Loucy (cell line): ENCODE measurements around the gene DDX20.

Experiments
- H2AFZ ChIP-seq: fragments of 200-600 bp; sonication (generic); 2 replicates; pipeline ENCODE4 v1.6.0; 2016; ENCODE audit warnings: antibody characterized with exemption, mild to moderate bottlenecking, low read length, moderate library complexity
- H3F3A ChIP-seq: fragments of 200-600 bp; 2 replicates; pipeline ENCODE4 v1.6.0; 2016; ENCODE audit warnings: antibody characterized with exemption, low read depth, mild to moderate bottlenecking
- H3K27me3 ChIP-seq: fragments of 200-600 bp; sonication (generic); 2 replicates; pipeline ENCODE4 v1.6.1; 2014; ENCODE audit warnings: low read length, mild to moderate bottlenecking; ENCODE audit not compliant: insufficient read depth, poor library complexity, severe bottlenecking
- H3K36me3 ChIP-seq: fragments of 200-600 bp; sonication (generic); 2 replicates; pipeline ENCODE4 v1.6.1; 2016; ENCODE audit warnings: low read length; ENCODE audit not compliant: insufficient read depth
- H3K4me1 ChIP-seq: fragments of 200-600 bp; sonication (generic); 2 replicates; pipeline ENCODE4 v1.5.1; 2014; ENCODE audit warnings: low read length, mild to moderate bottlenecking; ENCODE audit not compliant: insufficient read depth, poor library complexity, severe bottlenecking
- H3K4me2 ChIP-seq: fragments of 200-600 bp; sonication (generic); 2 replicates; pipeline ENCODE4 v1.6.0; 2014; ENCODE audit warnings: antibody characterized with exemption, low read length, low read depth, mild to moderate bottlenecking; ENCODE audit not compliant: poor library complexity, severe bottlenecking
- H3K4me3 ChIP-seq: fragments of 200-600 bp; sonication (generic); 2 replicates; pipeline ENCODE4 v1.5.1; 2014; ENCODE audit warnings: low read length, mild to moderate bottlenecking, mixed read lengths; ENCODE audit not compliant: poor library complexity, severe bottlenecking
- H3K79me2 ChIP-seq: fragments of 200-600 bp; sonication (generic); 2 replicates; pipeline ENCODE4 v1.6.1; 2014; ENCODE audit warnings: low read length; ENCODE audit not compliant: insufficient read depth
- H3K9ac ChIP-seq: fragments of 200-600 bp; sonication (generic); 2 replicates; pipeline ENCODE4 v1.6.0; 2014; ENCODE audit warnings: mild to moderate bottlenecking, low read depth, low read length, moderate library complexity; ENCODE audit not compliant: poor library complexity, severe bottlenecking
- H3K9me2 ChIP-seq: fragments of 200-600 bp; sonication (generic); replicated peaks from 2 replicates; pipeline ENCODE4 v1.6.1; 2016; ENCODE audit warnings: low read depth, low read length, mixed read lengths
- H3K9me3 ChIP-seq: fragments of 200-600 bp; sonication (generic); 2 replicates; pipeline ENCODE4 v1.6.1; 2014; ENCODE audit warnings: mild to moderate bottlenecking, antibody characterized with exemption, low read length, low read depth; ENCODE audit not compliant: insufficient read depth
- H4K20me1 ChIP-seq: fragments of 200-600 bp; sonication (generic); 2 replicates; pipeline ENCODE4 v1.6.0; 2014; ENCODE audit warnings: antibody characterized with exemption, low read length, mild to moderate bottlenecking; ENCODE audit not compliant: insufficient read depth, poor library complexity, severe bottlenecking
- EZH2phosphoT487 ChIP-seq: fragments of 200-600 bp; IDR thresholded peaks from 2 replicates; pipeline ENCODE4 v1.6.1; 2018; ENCODE audit warnings: antibody characterized with exemption, mild to moderate bottlenecking, moderate library complexity, borderline replicate concordance
- TF ChIP-seq, protein P1 (sequence below): fragments of 200-600 bp; sonication (generic); conservative IDR thresholded peaks from 2 replicates; pipeline ENCODE4 v1.5.1; 2014; ENCODE audit warnings: mild to moderate bottlenecking, antibody characterized with exemption, low read length

DDX20 gene

GRCh38 chr1:111811891-111812290, 56.2 kb downstream of the DDX20 start:
- H4K20me1 ChIP-seq = no peaks in the 10 kb centered on the region
- no peaks in the 10 kb centered on the region for H3K4me1 ChIP-seq
- H3K9me3 ChIP-seq = no peaks in the 10 kb centered on the region
- H3K36me3 ChIP-seq = no peaks in the 10 kb centered on the region
- no peaks in the 10 kb centered on the region for H3K27me3 ChIP-seq
- H3K9ac ChIP-seq = no peak overlapping the region
- H2AFZ ChIP-seq = no peak overlapping the region
- no peaks in the 10 kb centered on the region for H3F3A ChIP-seq
- no peak overlapping the region for H3K4me2 ChIP-seq
- no peaks in the 10 kb centered on the region for H3K9me2 ChIP-seq
- H3K4me3 ChIP-seq = no peak overlapping the region
- TF ChIP-seq, protein P1, sequence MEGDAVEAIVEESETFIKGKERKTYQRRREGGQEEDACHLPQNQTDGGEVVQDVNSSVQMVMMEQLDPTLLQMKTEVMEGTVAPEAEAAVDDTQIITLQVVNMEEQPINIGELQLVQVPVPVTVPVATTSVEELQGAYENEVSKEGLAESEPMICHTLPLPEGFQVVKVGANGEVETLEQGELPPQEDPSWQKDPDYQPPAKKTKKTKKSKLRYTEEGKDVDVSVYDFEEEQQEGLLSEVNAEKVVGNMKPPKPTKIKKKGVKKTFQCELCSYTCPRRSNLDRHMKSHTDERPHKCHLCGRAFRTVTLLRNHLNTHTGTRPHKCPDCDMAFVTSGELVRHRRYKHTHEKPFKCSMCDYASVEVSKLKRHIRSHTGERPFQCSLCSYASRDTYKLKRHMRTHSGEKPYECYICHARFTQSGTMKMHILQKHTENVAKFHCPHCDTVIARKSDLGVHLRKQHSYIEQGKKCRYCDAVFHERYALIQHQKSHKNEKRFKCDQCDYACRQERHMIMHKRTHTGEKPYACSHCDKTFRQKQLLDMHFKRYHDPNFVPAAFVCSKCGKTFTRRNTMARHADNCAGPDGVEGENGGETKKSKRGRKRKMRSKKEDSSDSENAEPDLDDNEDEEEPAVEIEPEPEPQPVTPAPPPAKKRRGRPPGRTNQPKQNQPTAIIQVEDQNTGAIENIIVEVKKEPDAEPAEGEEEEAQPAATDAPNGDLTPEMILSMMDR = no peak
- no peak for TF ChIP-seq EZH2phosphoT487
- H3K79me2 ChIP-seq = no peaks in the 10 kb centered on the region

DNA sequence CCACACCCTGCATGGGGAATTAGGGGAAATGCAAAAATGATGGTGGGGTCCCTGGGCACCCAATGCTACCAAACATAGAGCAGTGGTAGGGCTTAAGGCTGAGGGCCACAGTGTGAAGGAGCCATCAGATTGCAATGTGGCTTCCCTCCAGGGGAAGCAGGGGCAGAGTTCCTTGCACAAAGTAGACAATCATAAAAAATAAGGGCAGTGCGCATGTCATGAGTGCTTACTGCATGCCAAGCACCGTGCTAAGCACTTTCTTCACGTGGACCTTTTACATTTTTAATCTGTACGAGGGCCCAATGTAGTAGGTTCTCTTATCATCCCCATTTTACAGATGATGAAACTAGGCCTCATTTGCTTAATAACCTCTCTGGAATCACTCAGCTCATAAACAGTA, 56.6 kb downstream of the DDX20 start:
- H3K27me3 ChIP-seq = no peaks in the 10 kb centered on the region

GRCh38 chr1:111813440-111814304, 58.0 kb downstream of the DDX20 start:
- no peak for TF ChIP-seq EZH2phosphoT487
- TF ChIP-seq, protein P1 = peak; percentile 40; the same call in 1 of the 2 replicates
- Histone ChIP-seq H3F3A (no peaks in the 10 kb centered on the region), H3K4me3 (no peak overlapping the region), H3K79me2 (no peaks in the 10 kb centered on the region), H3K36me3 (no peaks in the 10 kb centered on the region), H3K9me3 (no peaks in the 10 kb centered on the region), H3K9me2 (no peaks in the 10 kb centered on the region), H3K9ac (no peak overlapping the region), H3K4me1 (no peaks in the 10 kb centered on the region), H3K4me2 (no peak overlapping the region), H2AFZ (no peak overlapping the region), H3K27me3 (no peaks in the 10 kb centered on the region), H4K20me1 (no peaks in the 10 kb centered on the region)

More for the DNA sequence above, 56.6 kb downstream of the DDX20 start:
- no peaks in the 10 kb centered on the region for H4K20me1 ChIP-seq
- H3K9me3 ChIP-seq = no peaks in the 10 kb centered on the region
- no peak overlapping the region for H2AFZ ChIP-seq
- H3K4me2 ChIP-seq = no peak overlapping the region
- no peaks in the 10 kb centered on the region for H3K79me2 ChIP-seq
- no peak overlapping the region for H3K4me3 ChIP-seq
- no peaks in the 10 kb centered on the region for H3F3A ChIP-seq
- no peaks in the 10 kb centered on the region for H3K4me1 ChIP-seq
- TF ChIP-seq, protein P1 = no peak
- no peak for TF ChIP-seq EZH2phosphoT487
- H3K36me3 ChIP-seq = no peaks in the 10 kb centered on the region
- no peaks in the 10 kb centered on the region for H3K9me2 ChIP-seq
- H3K9ac ChIP-seq = no peak overlapping the region
